GM18499 (cell line): Measurements from ENCODE around the gene IL34.

Experiments used
- ATAC-seq: cut with Tn5 transposase; IDR thresholded peaks from one replicate; pipeline ENCODE4 v1.9.1; 2021; ENCODE audit warnings: moderate number of reproducible peaks; ENCODE audit not compliant: insufficient read depth, unreplicated experiment

The IL34 gene

GRCh38 chr16:70685938-70686375, 39.6 kb downstream of the IL34 start, which contains the start of gene MTSS2:
MTSS2 (minus strand) TSS chr16:70686053; CDS start chr16:70685791, 262 bp downstream.
- no peak for ATAC-seq

GRCh38 chr16:70686376-70687101, 40.2 kb downstream of the IL34 start:
- ATAC-seq, result no peak

GRCh38 chr16:70687102-70687511, 40.7 kb downstream of the IL34 start:
- ATAC-seq, result no peak

- ATAC-seq, result no peak
Observed at GRCh38 chr16:70687671-70688245, 41.4 kb downstream of the IL34 start.

- ATAC-seq, result no peak
Observed at GRCh38 chr16:70688246-70688742, 41.9 kb downstream of the IL34 start.

- no peak for ATAC-seq
Observed at GRCh38 chr16:70689035-70689969, 42.9 kb downstream of the IL34 start.

GRCh38 chr16:70689970-70690891, 43.9 kb downstream of the IL34 start:
- ATAC-seq, result no peak

GRCh38 chr16:70691223-70692129, 45.1 kb downstream of the IL34 start:
- ATAC-seq, result no peak

- ATAC-seq, result no peak
Observed at GRCh38 chr16:70692130-70692872, 45.9 kb downstream of the IL34 start.

GRCh38 chr16:70692873-70693671, 46.7 kb downstream of the IL34 start:
- no peak for ATAC-seq

- no peak for ATAC-seq
Observed at GRCh38 chr16:70694088-70694867, 47.9 kb downstream of the IL34 start.

GRCh38 chr16:70694868-70695218, 48.5 kb downstream of the IL34 start:
- no peak for ATAC-seq

GRCh38 chr16:70695331-70696070, 49.1 kb downstream of the IL34 start:
- ATAC-seq, result no peak

GRCh38 chr16:70696355-70696754, 50.0 kb downstream of the IL34 start:
- no peak for ATAC-seq

GRCh38 chr16:70696952-70697593, 50.7 kb downstream of the IL34 start:
- no peak for ATAC-seq
